Mesenchymal stem cell (in vitro differentiated cells and primary cell): ENCODE results near the gene RLF.

Experiments
- DNase-seq: peaks from one replicate; pipeline ENCODE4 v3.0.0-alpha.2; 2013
- H2AFZ ChIP-seq: one replicate; pipeline ENCODE4 v1.6.1; 2013; ENCODE audit warnings: low read depth, mild to moderate bottlenecking, control low read depth, inconsistent platforms, low read length, moderate library complexity
- H2AK5ac ChIP-seq: 2 replicates; pipeline ENCODE4 v1.6.1; 2013; ENCODE audit warnings: low read length, moderate library complexity, mild to moderate bottlenecking, inconsistent platforms; ENCODE audit not compliant: severe bottlenecking
- H2BK120ac ChIP-seq: one replicate; pipeline ENCODE4 v1.6.1; 2013; ENCODE audit warnings: low read depth, mild to moderate bottlenecking, inconsistent platforms, low read length, moderate library complexity
- H2BK12ac ChIP-seq, 2 experiments: one replicate each; pipeline ENCODE4 v1.6.1; 2013; ENCODE audit warnings: inconsistent platforms in 2 of 2, low read length in 2 of 2, mild to moderate bottlenecking in 2 of 2, moderate library complexity in 2 of 2, control low read depth in 1 of 2
- H2BK15ac ChIP-seq: one replicate; pipeline ENCODE4 v1.6.1; 2013; ENCODE audit warnings: mild to moderate bottlenecking, low read depth, inconsistent platforms; ENCODE audit not compliant: poor library complexity, severe bottlenecking
- H2BK5ac ChIP-seq: 2 replicates; pipeline ENCODE4 v1.6.1; 2013; ENCODE audit warnings: low read depth, mild to moderate bottlenecking, low read length, control low read depth, inconsistent platforms; ENCODE audit not compliant: poor library complexity, severe bottlenecking
- H3K14ac ChIP-seq, 2 experiments: one replicate each; pipeline ENCODE4 v1.6.1; 2013; ENCODE audit warnings: inconsistent platforms in 2 of 2, low read length in 2 of 2, control low read depth in 1 of 2, mild to moderate bottlenecking in 1 of 2, moderate library complexity in 1 of 2
- H3K18ac ChIP-seq, 2 experiments: one replicate each; pipeline ENCODE4 v1.6.1; 2013; ENCODE audit warnings: inconsistent platforms in 2 of 2, low read length in 2 of 2, control low read depth in 1 of 2, low read depth in 1 of 2, mild to moderate bottlenecking in 1 of 2
- H3K23ac ChIP-seq, 2 experiments: one replicate each; pipeline ENCODE4 v1.6.1; 2013; ENCODE audit warnings: inconsistent platforms in 2 of 2, low read length in 2 of 2, mild to moderate bottlenecking in 2 of 2, moderate library complexity in 2 of 2, control low read depth in 1 of 2
- H3K27ac ChIP-seq: 2 replicates; pipeline ENCODE4 v1.5.1; 2013; ENCODE audit warnings: mild to moderate bottlenecking, moderate library complexity, low read length, control low read depth, inconsistent platforms; ENCODE audit not compliant: poor library complexity, severe bottlenecking
- H3K27me3 ChIP-seq, 2 experiments: 2 replicates each; pipeline versions ENCODE4 v1.6.1 to v1.7.0; 2013; ENCODE audit warnings: low read length in 2 of 2, mild to moderate bottlenecking in 2 of 2, moderate library complexity in 2 of 2, control low read depth in 1 of 2, inconsistent platforms in 1 of 2; ENCODE audit not compliant: control insufficient read depth in 1 of 2, insufficient read depth in 1 of 2
- H3K36me3 ChIP-seq, 2 experiments: 2 replicates each; pipeline versions ENCODE4 v1.6.1 to v1.7.0; 2013; ENCODE audit warnings: low read length in 2 of 2, control low read depth in 1 of 2, inconsistent platforms in 1 of 2, low read depth in 1 of 2, mild to moderate bottlenecking in 1 of 2; ENCODE audit not compliant: insufficient read depth in 2 of 2, control insufficient read depth in 1 of 2
- H3K4ac ChIP-seq, 2 experiments: one replicate each; pipeline ENCODE4 v1.6.1; 2013; ENCODE audit warnings: inconsistent platforms in 2 of 2, low read length in 2 of 2, mild to moderate bottlenecking in 2 of 2, moderate library complexity in 2 of 2, control low read depth in 1 of 2, low read depth in 1 of 2
- H3K4me1 ChIP-seq: 2 replicates; pipeline ENCODE4 v1.6.1; 2013; ENCODE audit warnings: low read depth, low read length, control low read depth; ENCODE audit not compliant: control insufficient read depth, insufficient read depth
- H3K4me2 ChIP-seq: 2 replicates; pipeline ENCODE4 v1.6.1; 2013; ENCODE audit warnings: low read length, mild to moderate bottlenecking, inconsistent platforms; ENCODE audit not compliant: poor library complexity, severe bottlenecking
- H3K4me3 ChIP-seq, 2 experiments: 2 replicates each; pipeline versions ENCODE4 v1.5.1 to v1.7.0; 2013; ENCODE audit warnings: low read length in 2 of 2, mild to moderate bottlenecking in 2 of 2, control low read depth in 1 of 2, low read depth in 1 of 2; ENCODE audit not compliant: insufficient read depth in 1 of 2
- H3K79me1 ChIP-seq: replicated peaks from 2 replicates; pipeline ENCODE4 v1.6.1; 2013; ENCODE audit warnings: mild to moderate bottlenecking, control low read depth, low read length, inconsistent platforms; ENCODE audit not compliant: poor library complexity, severe bottlenecking
- H3K9ac ChIP-seq: 2 replicates; pipeline ENCODE4 v1.7.0; 2013; ENCODE audit warnings: mild to moderate bottlenecking, low read length, moderate library complexity
- H3K9me3 ChIP-seq: 2 replicates; pipeline ENCODE4 v1.7.0; 2013; ENCODE audit warnings: mild to moderate bottlenecking, low read length; ENCODE audit not compliant: control insufficient read depth
- H4K8ac ChIP-seq: one replicate; pipeline ENCODE4 v1.6.1; 2013; ENCODE audit warnings: inconsistent platforms, mild to moderate bottlenecking, low read length, moderate library complexity
- H4K91ac ChIP-seq: one replicate; pipeline ENCODE4 v1.6.1; 2013; ENCODE audit warnings: mild to moderate bottlenecking, low read length, inconsistent platforms
- WGBS: methylation state at CpG from one replicate; pipeline ENCODE4 v1.1.7; 2013; ENCODE audit warnings: mixed read lengths; 5-methylcytosine and 5-hydroxymethylcytosine counted together

The RLF gene

GRCh38 chr1:40265298-40265697 is 104.1 kb downstream of the RLF start:
- no peak overlapping the region for H4K91ac ChIP-seq
- H3K4ac ChIP-seq: no peak overlapping the region
- H2BK120ac ChIP-seq: no peak overlapping the region
- no peak overlapping the region for H4K8ac ChIP-seq
- no peak overlapping the region for H2AFZ ChIP-seq
- no peaks in the 10 kb centered on the region for H3K27me3 ChIP-seq
- no peak for DNase-seq
- H3K36me3 ChIP-seq: peaks cover 21 to 82% of the 10 kb centered on the region in 2 experiments
- peaks cover 2% of the 10 kb centered on the region for H3K4me1 ChIP-seq
- H3K4me2 ChIP-seq: no peak overlapping the region
- H2BK5ac ChIP-seq: no peak overlapping the region
- H3K23ac ChIP-seq: no peak overlapping the region
- H3K9ac ChIP-seq: peak overlapping the region; percentile 18
- H3K14ac ChIP-seq: no peak overlapping the region
- H3K18ac ChIP-seq: no peak overlapping the region
- no peaks in the 10 kb centered on the region for H3K9me3 ChIP-seq
- no peak overlapping the region for H3K4me3 ChIP-seq
- peaks cover 24% of the 10 kb centered on the region for H3K79me1 ChIP-seq
- no peak overlapping the region for H3K27ac ChIP-seq
- H2BK15ac ChIP-seq: no peak overlapping the region
- H2BK12ac ChIP-seq: no peak overlapping the region
- H2AK5ac ChIP-seq: no peak overlapping the region

- H3K4ac ChIP-seq: no peak overlapping the region
- no peak overlapping the region for H3K27ac ChIP-seq
- no peak overlapping the region for H4K8ac ChIP-seq
- DNase-seq: no peak
- H3K14ac ChIP-seq: no peak overlapping the region
- H2AFZ ChIP-seq: no peak overlapping the region
- no peak overlapping the region for H4K91ac ChIP-seq
- peaks cover 2% of the 10 kb centered on the region for H3K4me1 ChIP-seq
- H2AK5ac ChIP-seq: no peak overlapping the region
- no peak overlapping the region for H2BK12ac ChIP-seq
- peaks cover 23% of the 10 kb centered on the region for H3K79me1 ChIP-seq
- no peak overlapping the region for H3K18ac ChIP-seq
- peaks cover 21 to 82% of the 10 kb centered on the region in 2 experiments for H3K36me3 ChIP-seq
- no peak overlapping the region for H3K4me2 ChIP-seq
- no peak overlapping the region for H2BK120ac ChIP-seq
- H3K27me3 ChIP-seq: no peaks in the 10 kb centered on the region
- peak overlapping the region; percentile 89 for H3K9ac ChIP-seq
- no peak overlapping the region for H2BK15ac ChIP-seq
- H3K9me3 ChIP-seq: no peaks in the 10 kb centered on the region
- H3K4me3 ChIP-seq: no peak overlapping the region
- no peak overlapping the region for H2BK5ac ChIP-seq
- no peak overlapping the region for H3K23ac ChIP-seq
Measured at GRCh38 chr1:40265919-40266318, 104.7 kb downstream of the RLF start.

GRCh38 chr1:40266786-40267535 is 105.8 kb downstream of the RLF start:
- Histone ChIP-seq H3K27ac (no peak overlapping the region), H2BK15ac (no peak overlapping the region), H3K14ac (no peak overlapping the region), H3K23ac (no peak overlapping the region), H2AFZ (no peak overlapping the region), H3K4me2 (no peak overlapping the region), H3K9me3 (no peaks in the 10 kb centered on the region), H3K4me1 (peaks cover 2% of the 10 kb centered on the region), H3K18ac (no peak overlapping the region), H3K27me3 (no peaks in the 10 kb centered on the region), H2BK12ac (no peak overlapping the region), H3K36me3 (peaks cover 15 to 82% of the 10 kb centered on the region in 2 experiments), H4K8ac (no peak overlapping the region), H3K4ac (no peak overlapping the region), H2AK5ac (no peak overlapping the region), H4K91ac (no peak overlapping the region), H2BK120ac (peak overlapping the region; percentile 19), H3K79me1 (peaks cover 22% of the 10 kb centered on the region), H3K4me3 (peak overlapping the region in 1 of 2 experiments; percentile 15), H3K9ac (peak overlapping the region; percentile 89), H2BK5ac (no peak overlapping the region)
- whole genome bisulfite sequencing: over 99% methylated on average over 6 of the region's 6 CpGs
- DNase-seq: no peak

- Histone ChIP-seq H3K23ac (no peak overlapping the region), H3K9me3 (no peaks in the 10 kb centered on the region), H2BK12ac (no peak overlapping the region), H3K79me1 (peaks cover 21% of the 10 kb centered on the region), H3K18ac (no peak overlapping the region), H2AFZ (no peak overlapping the region), H4K8ac (no peak overlapping the region), H2BK120ac (no peak overlapping the region), H3K4me2 (no peak overlapping the region), H3K14ac (no peak overlapping the region), H3K9ac (peak overlapping the region; percentile 95), H3K4ac (no peak overlapping the region), H2BK5ac (no peak overlapping the region), H3K4me3 (no peak overlapping the region), H2AK5ac (no peak overlapping the region), H3K36me3 (peaks cover 15 to 82% of the 10 kb centered on the region in 2 experiments), H3K27me3 (no peaks in the 10 kb centered on the region), H2BK15ac (no peak overlapping the region), H4K91ac (no peak overlapping the region), H3K4me1 (peaks cover 2% of the 10 kb centered on the region), H3K27ac (no peak overlapping the region)
- DNase-seq: peak; percentile 74
- WGBS: 95% methylated on average over 2 of the region's 2 CpGs
Measured at GRCh38 chr1:40267767-40268187, 106.6 kb downstream of the RLF start.
